Gastroesophageal sphincter (tissue), 4 donors: Measurements from ENCODE around the gene ABHD2. TPM values are rescaled to one million over a fixed set of nuclear protein-coding genes. Genes with fewer than 3 reads are reported as not detected.

Experiments
- ATAC-seq: fragments of 150-250 bp; one replicate; pipeline ENCODE4 v1.9.1; 2016; ENCODE audit warnings: mild to moderate bottlenecking, moderate library complexity
- H3K27ac ChIP-seq, 4 donors: fragments of 200-600 bp; sonication (generic) in 3 of 4; 1 replicate in 3 of 4; 2 replicates in 1 of 4; pipeline ENCODE4 v1.5.1; 2016 to 2019
- H3K27me3 ChIP-seq: fragments of 200-600 bp; sonication (generic); one replicate; pipeline ENCODE4 v1.5.1; 2019
- H3K36me3 ChIP-seq, 2 donors: fragments of 200-600 bp; sonication (generic); one replicate each; pipeline ENCODE4 v1.5.1; 2019; ENCODE audit warnings: control low read depth in 1 of 2
- H3K4me1 ChIP-seq, 3 donors: fragments of 200-600 bp; sonication (generic); 1 replicate in 2 of 3; 2 replicates in 1 of 3; pipeline ENCODE4 v1.5.1; 2016 to 2019; ENCODE audit warnings: control low read depth in 2 of 3
- H3K4me3 ChIP-seq, 2 donors: fragments of 200-600 bp; sonication (generic); one replicate each; pipeline ENCODE4 v1.5.1; 2019; ENCODE audit warnings: mild to moderate bottlenecking in 1 of 2, moderate library complexity in 1 of 2
- H3K9me3 ChIP-seq, 3 donors: fragments of 200-600 bp; sonication (generic); one replicate each; pipeline ENCODE4 v1.5.1; 2017 to 2019; ENCODE audit warnings: control low read depth in 2 of 3
- CTCF ChIP-seq, 4 experiments: fragments of 200-600 bp in 2 of 4; fragments of 450-650 bp in 2 of 4; sonication (generic) in 1 of 4; IDR thresholded peaks; one replicate each; pipeline ENCODE4 v1.5.1; 2017 to 2019; ENCODE audit warnings: antibody characterized with exemption in 4 of 4, mild to moderate bottlenecking in 2 of 4, moderate library complexity in 2 of 4
- EP300 ChIP-seq: sonication (generic); formaldehyde crosslinking; IDR thresholded peaks from one replicate; pipeline ENCODE4 v1.6.1; 2017; ENCODE audit warnings: antibody characterized with exemption, mild to moderate bottlenecking
- POLR2A ChIP-seq, 2 donors: fragments of 450-650 bp; IDR thresholded peaks; one replicate each; pipeline ENCODE4 v1.6.1; 2017; ENCODE audit warnings: antibody characterized with exemption in 2 of 2, mild to moderate bottlenecking in 2 of 2, moderate library complexity in 1 of 2
- POLR2AphosphoS5 ChIP-seq: sonication (generic); formaldehyde crosslinking; IDR thresholded peaks from one replicate; pipeline ENCODE4 v1.6.1; 2017; ENCODE audit warnings: antibody characterized with exemption
- WGBS, 2 donors: methylation state at CpG; one replicate each; pipeline ENCODE4 v1.1.5; 2018; ENCODE audit warnings: low coverage in 1 of 2; 5-methylcytosine and 5-hydroxymethylcytosine counted together
- total RNA-seq, 4 donors: library from RNA; depleted of rRNA; stranded (reverse); fragments of >200 nt; gene quantifications; one replicate each; pipeline ENCODE4 v1.1.0, GENCODE V29; 2016

The ABHD2 gene
- total RNA-seq, 4 donors from 2014 or later: 54.6 to 108 (median 75.9) TPM

GRCh38 chr15:89179966-89180875, 92.0 kb downstream of the ABHD2 start:
- Histone ChIP-seq H3K27me3 (no peaks in the 10 kb centered on the region), H3K27ac (no peak overlapping the region), H3K36me3 (peaks cover 0 to 84% of the 10 kb centered on the region in 2 donors), H3K4me1 (peaks cover 0 to 13% (median 9%) of the 10 kb centered on the region in 3 donors), H3K9me3 (no peaks in the 10 kb centered on the region), H3K4me3 (no peak overlapping the region)
- TF ChIP-seq CTCF (IDR thresholded peaks at IDR 0.05) (no peak), POLR2A (IDR thresholded peaks at IDR 0.05) (no peak), POLR2AphosphoS5 (no peak), EP300 (no peak)
- ATAC-seq: no peak
- WGBS, 2 donors: 50 to 57% methylated on average over 3 of the region's 5 CpGs

- TF ChIP-seq CTCF (IDR thresholded peaks at IDR 0.05) (no peak), EP300 (no peak), POLR2A (IDR thresholded peaks at IDR 0.05) (no peak), POLR2AphosphoS5 (no peak)
- Histone ChIP-seq H3K27ac (no peak overlapping the region), H3K9me3 (no peaks in the 10 kb centered on the region), H3K27me3 (no peaks in the 10 kb centered on the region), H3K36me3 (peaks cover 0 to 87% of the 10 kb centered on the region in 2 donors), H3K4me1 (no peaks in the 10 kb centered on the region), H3K4me3 (no peak overlapping the region)
- ATAC-seq: peak; percentile 39
- 68 to 86% methylated on average over 3 of the region's 6 CpGs for WGBS, 2 donors
Measured at GRCh38 chr15:89184357-89184756, 96.1 kb downstream of the ABHD2 start.

GRCh38 chr15:89184886-89185526, 96.8 kb downstream of the ABHD2 start:
- Histone ChIP-seq H3K36me3 (peaks cover 3 to 89% of the 10 kb centered on the region in 2 donors), H3K9me3 (no peaks in the 10 kb centered on the region), H3K27me3 (no peaks in the 10 kb centered on the region), H3K27ac (no peak overlapping the region), H3K4me1 (no peaks in the 10 kb centered on the region), H3K4me3 (no peak overlapping the region)
- no peak for ATAC-seq
- TF ChIP-seq CTCF (IDR thresholded peaks at IDR 0.05) (no peak), POLR2A (IDR thresholded peaks at IDR 0.05) (no peak), EP300 (no peak), POLR2AphosphoS5 (no peak)
- 89 to 100% methylated on average over 4 to 5 of the region's 12 CpGs for WGBS, 2 donors

- Histone ChIP-seq H3K36me3 (peaks cover 4 to 90% of the 10 kb centered on the region in 2 donors), H3K4me1 (no peaks in the 10 kb centered on the region), H3K27me3 (no peaks in the 10 kb centered on the region), H3K27ac (no peak overlapping the region), H3K9me3 (no peaks in the 10 kb centered on the region), H3K4me3 (no peak overlapping the region)
- WGBS, 2 donors: 20 to 96% methylated on average over 1 to 3 of the region's 6 CpGs
- no peak for TF ChIP-seq POLR2AphosphoS5
- TF ChIP-seq POLR2A (IDR thresholded peaks at IDR 0.05): no peak
- no peak for TF ChIP-seq CTCF (IDR thresholded peaks at IDR 0.05)
- TF ChIP-seq EP300: no peak
- ATAC-seq: no peak
Measured at GRCh38 chr15:89186803-89187202, 98.5 kb downstream of the ABHD2 start.
